HL-60 (cell line): ENCODE results near the gene UBL3.

Experiments
- DNase-seq, 2 experiments: peaks; one replicate each; pipeline ENCODE4 v3.0.0-alpha.2; 2010 to 2020; ENCODE audit warnings: low read depth in 1 of 2, low spot score in 1 of 2
- H3K27ac ChIP-seq: fragments of 250-450 bp; sonication (Bioruptor Pico); replicated peaks from 2 replicates; pipeline ENCODE4 v1.5.1; 2020; ENCODE audit warnings: mild to moderate bottlenecking, moderate library complexity
- H3K27me3 ChIP-seq: fragments of 250-450 bp; sonication (Bioruptor Pico); 2 replicates; pipeline ENCODE4 v1.5.1; 2021; ENCODE audit warnings: mild to moderate bottlenecking, moderate library complexity; ENCODE audit not compliant: insufficient read depth, poor library complexity, severe bottlenecking
- H3K4me3 ChIP-seq: replicated peaks from 2 replicates; pipeline ENCODE4 v1.5.1; 2011; ENCODE audit warnings: mild to moderate bottlenecking, control low read depth, low read length; ENCODE audit not compliant: insufficient read depth
- GABPA ChIP-seq: IDR thresholded peaks from 2 replicates; pipeline ENCODE4 v1.6.1; 2012; ENCODE audit warnings: low read depth
- POLR2AphosphoS5 ChIP-seq: IDR thresholded peaks from 2 replicates; pipeline ENCODE4 v1.6.1; 2012; ENCODE audit warnings: low read depth
- SPI1 ChIP-seq: IDR thresholded peaks from 2 replicates; pipeline ENCODE4 v1.6.1; 2012; ENCODE audit warnings: low read depth, mild to moderate bottlenecking, borderline replicate concordance
- TF ChIP-seq, protein P1 (sequence below): IDR thresholded peaks from one replicate; pipeline ENCODE4 v1.5.1; 2011; ENCODE audit warnings: low read length, control low read depth, inconsistent platforms; ENCODE audit not compliant: insufficient read depth
- TF ChIP-seq, protein P2 (sequence below): IDR thresholded peaks from 2 replicates; pipeline ENCODE4 v1.6.1; 2012; ENCODE audit warnings: low read depth; ENCODE audit not compliant: insufficient replicate concordance

UBL3 gene

DNA sequence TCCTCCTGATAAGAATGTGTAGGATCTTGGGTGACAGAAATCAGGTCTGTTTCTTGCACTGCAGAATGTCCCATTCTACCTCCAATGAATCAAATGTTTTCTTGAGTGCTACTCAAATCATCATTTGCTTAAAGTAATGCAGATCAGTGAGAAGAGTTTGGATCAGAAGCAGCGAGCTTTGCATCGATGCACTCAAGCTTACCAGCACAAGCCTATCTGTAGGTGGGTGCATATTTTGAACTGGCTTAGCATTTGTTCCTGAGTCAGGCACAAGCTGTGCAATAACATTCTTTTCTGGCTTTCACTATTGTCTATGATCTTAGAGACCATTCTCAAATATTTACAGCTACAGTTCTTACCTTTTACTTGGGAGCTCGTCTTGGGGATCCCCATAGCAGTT is 109.5 kb downstream of the UBL3 start:
- no peaks in the 10 kb centered on the region for H3K27me3 ChIP-seq
- no peak for DNase-seq
- no peak overlapping the region for H3K4me3 ChIP-seq
- H3K27ac ChIP-seq = no peak overlapping the region
- TF ChIP-seq POLR2AphosphoS5 = no peak
- TF ChIP-seq, protein P1, sequence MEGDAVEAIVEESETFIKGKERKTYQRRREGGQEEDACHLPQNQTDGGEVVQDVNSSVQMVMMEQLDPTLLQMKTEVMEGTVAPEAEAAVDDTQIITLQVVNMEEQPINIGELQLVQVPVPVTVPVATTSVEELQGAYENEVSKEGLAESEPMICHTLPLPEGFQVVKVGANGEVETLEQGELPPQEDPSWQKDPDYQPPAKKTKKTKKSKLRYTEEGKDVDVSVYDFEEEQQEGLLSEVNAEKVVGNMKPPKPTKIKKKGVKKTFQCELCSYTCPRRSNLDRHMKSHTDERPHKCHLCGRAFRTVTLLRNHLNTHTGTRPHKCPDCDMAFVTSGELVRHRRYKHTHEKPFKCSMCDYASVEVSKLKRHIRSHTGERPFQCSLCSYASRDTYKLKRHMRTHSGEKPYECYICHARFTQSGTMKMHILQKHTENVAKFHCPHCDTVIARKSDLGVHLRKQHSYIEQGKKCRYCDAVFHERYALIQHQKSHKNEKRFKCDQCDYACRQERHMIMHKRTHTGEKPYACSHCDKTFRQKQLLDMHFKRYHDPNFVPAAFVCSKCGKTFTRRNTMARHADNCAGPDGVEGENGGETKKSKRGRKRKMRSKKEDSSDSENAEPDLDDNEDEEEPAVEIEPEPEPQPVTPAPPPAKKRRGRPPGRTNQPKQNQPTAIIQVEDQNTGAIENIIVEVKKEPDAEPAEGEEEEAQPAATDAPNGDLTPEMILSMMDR = no peak
- TF ChIP-seq SPI1 = no peak
- no peak for TF ChIP-seq GABPA
- TF ChIP-seq, protein P2, sequence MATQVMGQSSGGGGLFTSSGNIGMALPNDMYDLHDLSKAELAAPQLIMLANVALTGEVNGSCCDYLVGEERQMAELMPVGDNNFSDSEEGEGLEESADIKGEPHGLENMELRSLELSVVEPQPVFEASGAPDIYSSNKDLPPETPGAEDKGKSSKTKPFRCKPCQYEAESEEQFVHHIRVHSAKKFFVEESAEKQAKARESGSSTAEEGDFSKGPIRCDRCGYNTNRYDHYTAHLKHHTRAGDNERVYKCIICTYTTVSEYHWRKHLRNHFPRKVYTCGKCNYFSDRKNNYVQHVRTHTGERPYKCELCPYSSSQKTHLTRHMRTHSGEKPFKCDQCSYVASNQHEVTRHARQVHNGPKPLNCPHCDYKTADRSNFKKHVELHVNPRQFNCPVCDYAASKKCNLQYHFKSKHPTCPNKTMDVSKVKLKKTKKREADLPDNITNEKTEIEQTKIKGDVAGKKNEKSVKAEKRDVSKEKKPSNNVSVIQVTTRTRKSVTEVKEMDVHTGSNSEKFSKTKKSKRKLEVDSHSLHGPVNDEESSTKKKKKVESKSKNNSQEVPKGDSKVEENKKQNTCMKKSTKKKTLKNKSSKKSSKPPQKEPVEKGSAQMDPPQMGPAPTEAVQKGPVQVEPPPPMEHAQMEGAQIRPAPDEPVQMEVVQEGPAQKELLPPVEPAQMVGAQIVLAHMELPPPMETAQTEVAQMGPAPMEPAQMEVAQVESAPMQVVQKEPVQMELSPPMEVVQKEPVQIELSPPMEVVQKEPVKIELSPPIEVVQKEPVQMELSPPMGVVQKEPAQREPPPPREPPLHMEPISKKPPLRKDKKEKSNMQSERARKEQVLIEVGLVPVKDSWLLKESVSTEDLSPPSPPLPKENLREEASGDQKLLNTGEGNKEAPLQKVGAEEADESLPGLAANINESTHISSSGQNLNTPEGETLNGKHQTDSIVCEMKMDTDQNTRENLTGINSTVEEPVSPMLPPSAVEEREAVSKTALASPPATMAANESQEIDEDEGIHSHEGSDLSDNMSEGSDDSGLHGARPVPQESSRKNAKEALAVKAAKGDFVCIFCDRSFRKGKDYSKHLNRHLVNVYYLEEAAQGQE = no peak

DNA sequence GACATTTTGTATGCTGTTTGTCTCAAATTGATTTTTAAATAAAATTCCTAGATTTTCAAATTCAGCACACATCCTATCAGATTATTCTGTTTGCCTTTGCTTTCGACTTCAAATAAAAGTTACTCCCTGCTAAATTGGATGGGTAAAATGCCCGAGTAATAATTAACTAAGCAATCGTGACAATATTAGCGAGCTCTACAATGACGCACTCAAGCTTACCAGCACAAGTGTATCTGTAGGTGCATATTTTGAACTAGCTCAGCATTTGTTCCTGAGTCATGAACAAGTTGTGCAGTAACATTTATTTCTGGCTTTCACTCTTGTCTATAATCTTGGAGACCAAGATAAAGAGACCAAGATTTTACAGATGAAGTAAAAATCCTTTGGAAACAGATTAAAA is 113.4 kb downstream of the UBL3 start:
- no peak for DNase-seq
- Histone ChIP-seq H3K4me3 (no peak overlapping the region), H3K27ac (no peak overlapping the region), H3K27me3 (peaks cover under 1% of the 10 kb centered on the region)
- TF ChIP-seq GABPA (no peak), POLR2AphosphoS5 (no peak), SPI1 (no peak)
- TF ChIP-seq, protein P1 = no peak
- TF ChIP-seq, protein P2 = no peak

DNA sequence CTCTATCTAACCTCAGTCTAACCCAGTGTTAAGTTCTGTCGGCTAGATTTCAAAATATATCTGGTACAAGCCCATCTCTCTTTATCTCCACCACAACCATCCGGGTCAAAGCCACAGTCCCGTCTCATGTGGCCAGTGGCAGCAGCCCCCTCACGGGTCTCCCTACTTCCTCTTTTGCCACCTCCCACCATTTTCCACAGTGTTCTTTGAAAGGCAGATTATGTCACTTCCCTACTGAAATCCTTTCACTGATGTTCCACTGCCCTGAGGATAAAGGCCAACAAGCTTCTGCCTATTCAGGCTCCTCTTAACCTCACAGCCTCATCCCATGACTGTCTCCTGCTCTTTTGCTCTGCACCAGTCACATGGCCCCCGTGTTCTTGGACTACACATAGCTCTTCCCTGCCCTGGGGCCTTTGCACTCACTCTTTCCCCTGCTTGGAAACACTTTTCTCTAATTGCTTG is 117.2 kb downstream of the UBL3 start:
- H3K27me3 ChIP-seq = peaks cover 4% of the 10 kb centered on the region

DNA sequence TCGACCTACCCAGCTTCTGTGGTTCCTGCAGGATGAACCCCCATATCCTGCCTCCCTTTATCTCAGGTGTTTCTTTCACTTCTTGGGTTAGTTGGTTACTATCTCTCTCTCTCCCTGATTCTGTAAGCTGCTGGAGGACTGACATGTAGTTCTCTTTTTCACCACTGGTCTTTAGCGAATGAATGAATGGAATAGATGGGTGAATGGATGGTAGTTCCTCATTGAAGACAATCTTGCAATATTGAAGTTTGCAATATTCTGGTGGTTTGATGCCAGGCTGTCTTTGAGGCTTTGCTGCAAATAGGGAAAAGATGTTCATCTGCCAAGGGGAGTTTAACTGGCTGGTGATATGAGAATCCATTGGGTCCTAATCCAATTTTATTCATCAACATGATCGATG is 120.2 kb downstream of the UBL3 start:
- no peak for DNase-seq
- TF ChIP-seq, protein P2 = no peak
- TF ChIP-seq, protein P1 = no peak
- TF ChIP-seq POLR2AphosphoS5 (no peak), GABPA (no peak), SPI1 (no peak)
- no peak overlapping the region for H3K27ac ChIP-seq
- H3K4me3 ChIP-seq = no peak overlapping the region
- H3K27me3 ChIP-seq = peaks cover 4% of the 10 kb centered on the region

More for the DNA sequence above, 117.2 kb downstream of the UBL3 start:
- Histone ChIP-seq H3K4me3 (no peak overlapping the region), H3K27ac (no peak overlapping the region)
- TF ChIP-seq GABPA (no peak), POLR2AphosphoS5 (peak; percentile 90), SPI1 (peak; percentile 93)
- DNase-seq = peak; percentile 14 to 85
